HepG2 (cell line): ENCODE measurements around the gene MARVELD3. TPM values are rescaled to one million over a fixed set of nuclear protein-coding genes. Genes with fewer than 3 reads are reported as not detected.

ENCODE experiments used
- ARID3A ChIP-seq: IDR thresholded peaks from 2 replicates; pipeline ENCODE4 v1.6.1; 2012; ENCODE audit warnings: low read depth, low read length, improper control_type of control experiment
- BHLHE40 ChIP-seq: IDR thresholded peaks from 2 replicates; pipeline ENCODE4 v1.6.1; 2011; ENCODE audit warnings: low read length, improper control_type of control experiment
- CEBPZ ChIP-seq: IDR thresholded peaks from 2 replicates; pipeline ENCODE4 v1.6.1; 2012; ENCODE audit warnings: low read length, improper control_type of control experiment
- DMAP1 ChIP-seq: IDR thresholded peaks from 2 replicates; pipeline ENCODE4 v1.6.1; 2016
- GPN1 ChIP-seq: sonication (generic); formaldehyde crosslinking; IDR thresholded peaks from 2 replicates; pipeline ENCODE4 v1.5.1; 2020; ENCODE audit warnings: missing genetic modification reagents, borderline replicate concordance
- GTF3A ChIP-seq: sonication (generic); formaldehyde crosslinking; conservative IDR thresholded peaks from 2 replicates; pipeline ENCODE4 v1.4.0; 2020; ENCODE audit warnings: mild to moderate bottlenecking, missing genetic modification reagents
- IKZF5 ChIP-seq: IDR thresholded peaks from 2 replicates; pipeline ENCODE4 v1.6.1; 2018; ENCODE audit warnings: missing genetic modification reagents, mild to moderate bottlenecking, missing compliant biosample characterization
- KAT8 ChIP-seq: IDR thresholded peaks from 2 replicates; pipeline ENCODE4 v1.6.1; 2016; ENCODE audit warnings: missing genetic modification reagents, missing compliant biosample characterization
- KDM6A ChIP-seq: IDR thresholded peaks from 2 replicates; pipeline ENCODE4 v1.6.1; 2016; ENCODE audit warnings: low read depth
- MAZ ChIP-seq, 2 experiments: sonication (generic) in 1 of 2; formaldehyde crosslinking in 1 of 2; IDR thresholded peaks; 2 replicates each; pipeline versions ENCODE4 v1.5.0 to v1.6.1; 2012 to 2020; ENCODE audit warnings: low read depth in 2 of 2, mild to moderate bottlenecking in 2 of 2, borderline replicate concordance in 1 of 2, improper control_type of control experiment in 1 of 2, low read length in 1 of 2, missing genetic modification reagents in 1 of 2, moderate library complexity in 1 of 2
- NFE2 ChIP-seq: sonication (generic); formaldehyde crosslinking; IDR thresholded peaks from 2 replicates; pipeline ENCODE4 v1.4.0; 2020; ENCODE audit warnings: missing genetic modification reagents
- RAD21 ChIP-seq: fragments of 450-650 bp; formaldehyde crosslinking; IDR thresholded peaks from 2 replicates; pipeline ENCODE4 v1.5.0; 2020; ENCODE audit warnings: mild to moderate bottlenecking
- SALL2 ChIP-seq: sonication (generic); formaldehyde crosslinking; IDR thresholded peaks from 2 replicates; pipeline ENCODE4 v1.8.1; 2023; ENCODE audit warnings: mild to moderate bottlenecking, missing genetic modification reagents, inconsistent platforms
- SMYD3 ChIP-seq: sonication (generic); formaldehyde crosslinking; IDR thresholded peaks from 2 replicates; pipeline ENCODE4 v1.8.1; 2023; ENCODE audit warnings: mild to moderate bottlenecking, missing genetic modification reagents
- SOX13 ChIP-seq, 3 experiments: fragments of 450-650 bp in 1 of 3; sonication (generic) in 1 of 3; formaldehyde crosslinking in 1 of 3; IDR thresholded peaks in 2 of 3; conservative IDR thresholded peaks in 1 of 3; 2 replicates each; pipeline versions ENCODE4 v1.5.0 to v1.6.1; 2016 to 2020; ENCODE audit warnings: antibody characterized with exemption in 1 of 3, mild to moderate bottlenecking in 1 of 3, missing compliant biosample characterization in 1 of 3, missing genetic modification reagents in 1 of 3, moderate library complexity in 1 of 3
- TEAD2 ChIP-seq: sonication (generic); formaldehyde crosslinking; IDR thresholded peaks from 2 replicates; pipeline ENCODE4 v1.9.0; 2021; ENCODE audit warnings: missing genetic modification reagents
- ZNF446 ChIP-seq: sonication (generic); formaldehyde crosslinking; IDR thresholded peaks from 2 replicates; pipeline ENCODE4 v1.5.0; 2020; ENCODE audit warnings: mild to moderate bottlenecking, missing genetic modification reagents
- ZNF543 ChIP-seq: sonication (generic); formaldehyde crosslinking; IDR thresholded peaks from 2 replicates; pipeline ENCODE4 v1.4.0; 2020; ENCODE audit warnings: mild to moderate bottlenecking, missing genetic modification reagents
- ZNF749 ChIP-seq: sonication (generic); formaldehyde crosslinking; IDR thresholded peaks from 2 replicates; pipeline ENCODE4 v1.8.0; 2022; ENCODE audit warnings: mild to moderate bottlenecking, missing genetic modification reagents, moderate library complexity, borderline replicate concordance
- ZNF784 ChIP-seq: sonication (generic); formaldehyde crosslinking; IDR thresholded peaks from 2 replicates; pipeline ENCODE4 v1.5.1; 2020; ENCODE audit warnings: missing genetic modification reagents, mild to moderate bottlenecking, borderline replicate concordance
- polyA plus RNA-seq, 8 experiments: library from polyadenylated mRNA; depleted of rRNA in 3 of 8; stranded (reverse) in 7 of 8; unstranded in 1 of 8; fragments of >200 nt; fragmentation: Illumina TruSeq in 4 of 8; extraction: Trizol in 4 of 8; gene quantifications; 2 replicates each; pipeline versions ENCODE4 v1.2.1 to v1.2.3, GENCODE V29; 2011 to 2016; ENCODE audit warnings: low read depth in 4 of 8, missing spikeins in 1 of 8, mixed read lengths in 1 of 8; ENCODE audit not compliant: insufficient read depth in 1 of 8
- total RNA-seq, 5 experiments: library from RNA; depleted of rRNA; stranded (reverse); fragments of >200 nt; fragmentation: Illumina TruSeq; extraction: Trizol; gene quantifications; 2 replicates each; pipeline ENCODE4 v1.2.3, GENCODE V29; 2016; ENCODE audit warnings: low read depth in 1 of 5

Gene MARVELD3
- total and polyA plus RNA-seq, 2 of the 13 experiments (the other 11 are each of a cell fraction or from before 2014, with no cell fraction given): 4.8 to 5.6 TPM

GRCh38 chr16:71610936-71611871 is 14.8 kb upstream of the MARVELD3 start (continued):
- 0 out of 2 replicates have a peak, but pooled peaks have one; percentile 28 for TF ChIP-seq GTF3A
- TF ChIP-seq MAZ (IDR thresholded peaks at IDR 0.05; ENCODE audit: borderline replicate concordance, low read depth, low read length): no peak
- TF ChIP-seq MAZ (CRISPR knock-in tag; IDR thresholded peaks at IDR 0.05; ENCODE audit: low read depth): peak; percentile 64; the same call in 1 of the 2 replicates
- TF ChIP-seq ZNF784 (CRISPR knock-in tag): no peak
- no peak for TF ChIP-seq ZNF446
- no peak for TF ChIP-seq KDM6A
- peak; percentile 85; the same call in 1 of the 2 replicates for TF ChIP-seq IKZF5 (CRISPR knock-in tag)
- no peak for TF ChIP-seq ZNF749
- no peak for TF ChIP-seq TEAD2 (CRISPR knock-in tag)
- TF ChIP-seq DMAP1 (CRISPR knock-in tag): no peak
- no peak for TF ChIP-seq ZNF543 (CRISPR knock-in tag)
- TF ChIP-seq GPN1 (CRISPR knock-in tag): no peak
- no peak; the same call in 1 of the 2 replicates for TF ChIP-seq SMYD3 (CRISPR knock-in tag)
- TF ChIP-seq CEBPZ: no peak
- TF ChIP-seq BHLHE40: 0 out of 2 replicates have a peak, but pooled peaks have one; percentile 31
- no peak for TF ChIP-seq ARID3A
- TF ChIP-seq SALL2 (CRISPR knock-in tag): peak; percentile 60; the same call in 1 of the 2 replicates
- peak; percentile 86 for TF ChIP-seq KAT8 (CRISPR knock-in tag)
- TF ChIP-seq NFE2: 0 out of 2 replicates have a peak, but pooled peaks have one; percentile 25
- TF ChIP-seq SOX13 (IDR thresholded peaks at IDR 0.05): no peak
- peak in 1 of 2 experiments; percentile 43; a peak in 2 of 4 replicates for TF ChIP-seq SOX13 (CRISPR knock-in tag; conservative IDR thresholded peaks at IDR 0.05 in 1 of 2, IDR thresholded peaks at IDR 0.05 in 1 of 2)
- TF ChIP-seq RAD21 (CRISPR knock-in tag): peak; percentile 100
